Stimulated activated CD4-positive, alpha-beta T cell treated with anti-CD3 and anti-CD28 coated beads, Interleukin-1b, Interleukin-23, amount 100 ng/mL, for 24 hours (primary cell): Measurements from ENCODE around the gene TMEM52.
A peak's percentile ranks its signal among the peaks of the same experiment; 100 is the strongest.
"Not testable (repeated sequence)": the region's sequence is repeated elsewhere in the genome, so short reads cannot be mapped to it uniquely, and the experiment has no call there.

ENCODE experiments used
- DNase-seq, 4 experiments: peaks; one replicate each; pipeline ENCODE4 v3.0.0-alpha.2; 2020; ENCODE audit warnings: low read depth in 4 of 4, low spot score in 1 of 4

TMEM52 gene

DNA sequence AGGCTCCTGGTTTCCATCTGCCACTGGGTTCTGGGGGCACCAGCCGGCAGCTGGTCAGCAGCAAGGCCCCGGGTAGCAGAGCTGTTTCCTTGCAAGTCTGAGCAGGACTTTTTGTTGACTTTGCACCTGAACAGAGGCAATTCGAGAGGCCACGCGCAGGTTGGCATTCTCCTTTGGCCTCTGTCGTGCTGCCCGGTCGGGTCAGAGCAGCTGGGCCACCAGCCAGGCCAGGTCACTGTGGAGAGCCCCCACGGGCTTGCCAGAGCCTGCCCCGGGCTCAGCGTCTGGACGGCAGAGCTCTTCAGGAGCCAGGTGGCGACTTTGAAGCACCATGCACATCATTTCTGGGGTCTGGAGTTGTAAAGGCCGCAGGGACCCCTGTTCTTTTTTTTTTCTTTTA, 28.4 kb upstream of the TMEM52 start:
- no peak for DNase-seq

DNA sequence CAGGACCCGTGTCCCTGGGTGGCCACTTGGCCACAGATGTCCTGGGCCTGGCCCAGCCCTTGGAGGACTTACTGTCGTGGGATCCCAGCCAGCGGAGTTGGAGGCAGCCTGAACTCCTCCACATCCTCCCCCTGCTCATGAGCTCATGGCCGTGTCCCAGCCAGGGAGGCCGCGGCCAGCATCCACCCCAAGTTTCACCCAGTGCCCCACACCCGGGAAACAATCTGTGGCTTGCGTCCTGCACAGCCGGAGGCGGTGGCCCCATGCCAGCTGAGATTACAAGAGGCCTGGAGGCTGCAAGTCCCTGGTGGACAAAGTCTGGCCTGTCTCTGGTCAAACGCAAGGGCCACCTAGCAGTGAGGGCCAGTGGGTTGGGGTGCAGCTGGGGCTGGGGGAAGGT, 27.5 kb upstream of the TMEM52 start:
- DNase-seq: no peak

DNA sequence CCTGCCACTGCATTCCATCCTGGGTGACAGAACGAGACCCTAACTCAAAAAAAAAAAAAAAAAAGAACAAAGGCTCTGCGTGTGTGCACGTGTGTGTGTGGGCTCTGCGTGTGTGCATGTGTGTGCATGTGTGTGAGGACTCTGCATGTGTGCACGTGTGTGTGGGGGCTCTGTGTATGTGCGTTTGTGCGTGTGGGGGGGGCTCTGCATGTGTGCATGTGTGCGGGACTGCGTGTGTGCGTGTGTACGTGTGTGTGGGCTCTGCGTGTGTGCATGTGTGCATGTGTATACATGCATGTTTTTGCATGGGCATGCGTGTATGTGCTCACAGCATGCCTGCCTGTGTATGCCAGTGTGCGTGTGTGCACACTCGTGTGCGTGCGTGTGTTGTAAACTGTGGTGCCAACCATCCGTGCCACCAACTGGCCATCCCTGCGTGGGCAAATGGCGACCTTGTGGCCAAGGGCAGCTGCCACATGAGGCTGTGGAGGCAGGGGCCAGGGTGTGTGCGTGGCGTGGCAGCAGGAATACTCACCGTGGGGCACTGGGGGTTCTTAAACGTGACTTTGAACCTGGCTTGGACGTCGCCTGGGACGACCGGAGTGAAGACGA, 26.8 kb upstream of the TMEM52 start:
- no peak for DNase-seq

DNA sequence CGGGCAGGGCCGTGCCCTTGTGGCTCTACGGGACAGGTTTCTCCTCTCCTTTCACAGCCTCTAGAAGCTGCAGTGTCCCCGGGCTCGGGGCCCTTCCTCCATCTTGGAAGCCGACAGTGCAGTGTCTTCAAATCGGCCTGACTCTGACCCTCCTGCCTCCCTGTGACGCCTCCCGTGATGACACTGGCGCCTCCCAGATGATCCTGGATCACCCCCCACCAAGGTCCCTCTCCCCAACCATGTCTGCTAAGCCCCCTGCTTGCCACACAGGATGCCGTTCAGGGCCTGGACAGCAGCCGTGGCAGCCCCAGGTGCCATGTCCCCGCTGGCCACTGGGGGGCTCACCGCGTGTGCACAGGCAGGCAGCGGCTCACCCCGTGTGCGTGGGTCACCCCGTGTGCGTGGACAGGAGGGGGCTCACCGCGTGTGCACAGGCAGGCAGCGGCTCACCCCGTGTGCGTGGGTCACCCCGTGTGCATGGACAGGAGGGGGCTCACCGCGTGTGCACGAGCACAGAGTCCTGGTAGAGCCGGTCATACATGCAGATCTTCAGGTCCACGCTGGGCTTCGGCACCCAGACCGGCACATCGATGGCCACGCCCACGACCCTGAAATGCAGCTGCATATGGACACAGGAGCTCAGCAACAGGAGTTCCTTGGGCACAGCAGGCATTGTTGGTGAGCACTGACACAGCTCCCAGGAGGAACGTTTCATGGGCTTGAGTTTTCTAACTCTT, 24.9 kb upstream of the TMEM52 start:
- peak; percentile 21 to 46 (median 36) for DNase-seq

DNA sequence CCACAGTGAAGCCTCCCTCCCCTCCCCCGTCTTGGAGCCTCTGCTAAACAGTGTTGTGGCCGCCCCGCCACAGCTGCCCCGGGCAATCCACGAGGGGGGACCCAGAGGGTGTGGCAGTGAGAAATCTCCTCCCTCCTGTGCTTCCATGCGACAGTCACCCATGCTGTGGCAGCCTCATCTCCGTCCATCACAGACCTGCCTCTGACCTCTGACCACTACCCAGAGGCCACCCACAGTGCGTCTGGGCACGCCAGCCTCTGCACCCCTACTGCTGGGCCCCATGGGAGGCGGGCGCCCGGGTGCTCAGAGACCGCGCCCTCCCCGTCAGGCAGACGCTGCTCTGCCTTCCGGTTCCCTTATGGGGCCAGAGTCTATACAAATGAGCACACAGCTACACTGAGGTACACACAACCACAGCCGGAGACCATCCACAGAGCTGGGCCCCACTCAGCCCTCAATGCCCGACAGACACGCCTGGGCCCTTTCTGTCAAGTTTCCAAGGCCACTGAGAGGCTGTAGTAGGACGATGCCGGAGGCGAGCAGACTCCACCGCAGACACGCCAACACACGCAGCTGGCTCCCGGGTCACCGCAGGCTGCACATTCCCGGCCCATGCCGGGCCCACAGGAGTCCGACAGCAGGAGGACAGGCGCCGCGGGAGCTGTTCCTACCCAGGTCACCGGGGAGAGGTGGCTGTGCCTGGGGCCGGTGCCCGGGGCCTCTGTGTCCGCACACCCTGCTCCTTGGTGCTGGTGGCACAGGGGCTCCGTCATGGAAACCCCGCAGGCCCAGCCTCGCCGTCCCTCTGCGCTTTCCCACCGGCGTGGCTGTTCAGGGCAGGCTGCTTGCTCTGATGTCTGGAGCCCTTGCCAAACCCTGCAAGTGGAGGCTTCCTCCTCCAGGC, 23.9 kb upstream of the TMEM52 start:
- DNase-seq: no peak

DNA sequence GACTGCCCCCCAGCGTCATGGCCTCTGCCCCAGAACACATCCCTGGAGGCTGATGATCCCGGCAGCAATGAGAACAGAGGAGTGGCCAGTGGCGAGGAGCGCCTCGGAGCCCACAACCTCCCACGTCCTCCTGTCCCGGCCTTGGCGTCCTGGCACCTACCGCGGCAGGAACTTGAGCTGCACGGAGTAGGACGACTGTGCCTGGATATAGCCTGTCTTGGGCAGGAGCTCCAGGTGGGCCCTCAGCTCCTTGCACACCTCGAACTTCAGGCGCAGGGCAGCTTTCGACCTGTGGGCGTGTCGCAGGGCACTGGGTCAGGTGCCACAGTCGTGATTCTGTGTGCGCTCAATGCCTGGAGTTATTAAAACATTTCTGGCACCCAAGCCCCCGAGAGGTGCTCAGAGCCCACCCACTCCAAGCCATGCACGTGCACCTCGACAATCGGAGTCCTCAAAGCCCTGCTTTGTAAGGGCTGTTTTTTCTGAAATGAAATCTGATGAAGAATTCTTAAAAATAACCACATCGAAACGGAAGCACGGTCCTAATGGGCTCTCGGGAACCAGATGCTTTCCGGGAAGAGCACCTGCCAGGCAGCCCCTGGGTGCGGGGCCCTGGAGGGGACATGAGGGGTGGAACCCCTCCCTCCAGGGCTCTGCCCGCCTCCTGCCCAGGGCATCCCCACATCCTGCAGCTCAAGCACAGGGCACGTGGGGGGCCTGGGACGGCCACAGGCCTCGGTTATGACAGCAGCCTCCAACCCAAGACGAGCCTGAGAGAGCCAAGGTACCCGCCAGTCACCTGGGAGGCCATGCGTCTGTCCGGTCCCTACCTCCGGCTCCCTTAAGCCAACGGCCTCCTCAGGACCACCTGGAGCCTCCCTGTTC, 23.0 kb upstream of the TMEM52 start:
- no peak for DNase-seq

DNA sequence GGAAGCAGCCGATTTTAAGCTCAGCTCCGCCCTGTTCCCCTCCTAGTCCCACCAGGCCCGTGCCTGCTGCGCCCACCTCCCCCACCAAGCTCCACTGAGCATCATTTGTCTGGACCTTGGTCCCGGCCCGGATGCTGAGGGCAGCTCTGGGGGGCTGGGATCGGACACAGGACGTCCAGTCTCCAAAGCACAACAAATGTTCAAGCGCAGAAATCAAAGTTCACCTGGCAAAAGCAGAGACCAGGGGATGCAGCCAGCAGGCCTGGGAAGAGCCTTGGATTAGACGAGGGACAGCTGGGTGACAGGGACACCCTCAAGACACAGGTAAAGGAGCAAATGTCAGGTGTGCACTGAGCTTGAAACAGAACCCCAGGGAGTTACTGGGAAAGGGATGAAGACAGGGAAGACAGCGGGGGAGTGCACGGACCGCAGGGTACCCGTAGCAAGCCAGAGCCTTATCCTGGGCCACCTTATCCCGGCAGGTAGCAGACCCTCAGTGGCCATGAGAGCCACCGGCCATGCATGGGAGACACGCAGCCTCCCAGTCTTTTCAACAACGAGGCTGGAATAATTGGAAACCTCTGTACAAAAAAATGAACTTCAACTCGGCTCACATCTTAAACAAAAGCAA, 22.2 kb upstream of the TMEM52 start:
- no peak for DNase-seq

DNA sequence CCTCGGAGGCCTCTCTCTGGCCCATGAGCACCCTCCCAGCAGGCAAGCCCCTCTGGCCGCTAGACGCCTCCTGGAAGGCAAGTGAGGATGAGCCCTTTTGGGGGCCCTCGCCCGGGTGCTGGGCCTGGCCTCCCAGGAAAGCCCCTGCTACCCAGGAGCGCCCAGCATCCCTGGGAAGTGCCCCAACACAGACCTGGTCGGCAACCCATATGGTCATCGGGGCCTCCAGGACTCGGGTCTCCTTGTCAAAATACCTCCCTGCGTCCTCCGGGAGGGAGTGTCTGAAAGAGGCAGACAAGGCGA, 21.0 kb upstream of the TMEM52 start:
- DNase-seq: no peak

DNA sequence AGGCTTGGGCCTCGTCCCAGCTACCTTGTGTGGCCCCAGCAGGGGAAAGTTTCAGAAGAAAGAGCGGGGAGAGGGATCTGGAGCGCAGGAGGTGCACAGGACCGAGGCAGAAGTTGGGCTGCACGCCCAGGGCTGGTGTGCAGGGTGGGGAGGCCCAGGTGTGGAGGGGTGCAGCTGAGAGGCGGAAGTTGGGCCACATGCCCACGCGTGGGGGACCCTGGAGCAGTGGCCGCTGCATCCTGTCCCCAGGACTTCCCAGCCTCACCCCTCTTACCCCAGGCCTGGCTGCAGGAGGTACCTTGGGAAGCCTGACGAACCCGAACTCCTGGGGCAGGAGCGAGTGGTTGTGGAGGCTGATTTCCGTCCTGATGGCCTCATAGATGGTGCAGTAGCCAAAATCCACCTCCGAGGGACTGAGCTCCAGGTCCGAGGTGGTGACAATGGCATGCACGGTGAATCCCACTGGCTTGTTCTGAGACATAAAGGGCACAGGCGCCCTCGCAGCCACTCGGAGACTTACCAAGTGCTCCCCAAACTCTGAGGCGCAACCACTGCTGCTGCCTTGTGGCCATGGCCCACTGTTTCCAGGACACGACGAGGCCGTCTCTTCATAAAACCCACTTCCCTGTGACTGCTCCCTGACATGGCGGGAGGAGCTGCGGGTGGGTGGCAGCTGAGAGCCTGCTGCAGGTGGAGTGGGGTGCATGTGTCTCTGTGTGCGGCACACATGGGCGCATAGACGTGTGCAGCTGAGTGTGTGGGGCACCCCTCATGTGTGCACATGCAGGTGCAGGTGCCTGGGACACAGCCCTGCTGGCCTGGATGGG, 20.4 kb upstream of the TMEM52 start:
- no peak for DNase-seq

DNA sequence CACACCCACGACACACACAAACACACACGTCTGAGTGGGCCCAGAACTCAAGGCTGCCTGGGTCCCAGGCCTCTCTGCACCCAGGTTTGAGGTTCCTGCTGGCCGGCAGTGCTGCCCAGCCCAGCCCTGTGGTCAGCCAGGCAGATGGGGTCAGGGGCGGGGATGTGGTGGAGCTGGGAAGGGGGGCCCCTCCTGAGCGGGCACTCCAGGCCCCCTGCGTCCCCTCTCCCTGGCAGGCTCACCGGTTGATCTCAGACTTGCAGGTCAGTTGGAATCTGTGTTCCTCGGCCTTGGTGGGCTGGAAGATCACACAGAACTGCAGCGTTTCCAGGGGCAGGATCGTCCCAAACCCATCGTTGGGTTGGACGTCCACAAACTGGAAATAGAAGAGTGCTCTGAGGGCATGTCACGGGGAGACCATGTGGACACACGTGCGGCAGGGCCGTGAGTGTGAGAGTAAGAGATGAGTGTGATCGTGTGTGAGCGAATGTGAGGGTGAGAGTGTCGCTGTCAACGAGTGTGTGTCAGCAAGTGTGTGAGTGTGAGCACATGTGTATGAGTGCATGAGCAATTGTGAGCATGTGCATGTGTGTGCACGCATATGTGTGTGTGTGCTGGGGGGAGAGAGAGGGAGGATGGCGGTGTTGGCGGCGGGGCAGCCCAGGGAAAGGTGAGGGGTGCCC, 19.7 kb upstream of the TMEM52 start:
- no peak for DNase-seq

DNA sequence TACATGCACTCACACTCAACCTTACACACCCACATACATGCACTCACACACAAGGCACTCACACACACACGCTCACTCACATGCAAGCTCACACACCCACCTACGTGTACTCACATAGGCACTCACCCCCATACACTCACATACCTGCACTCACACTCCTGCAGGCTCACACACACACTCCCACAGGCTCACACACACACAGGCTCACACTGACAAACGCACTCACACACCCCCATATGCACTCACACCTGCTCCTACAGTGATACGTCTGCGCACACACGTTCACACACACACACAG, 19.1 kb upstream of the TMEM52 start:
- no peak for DNase-seq

DNA sequence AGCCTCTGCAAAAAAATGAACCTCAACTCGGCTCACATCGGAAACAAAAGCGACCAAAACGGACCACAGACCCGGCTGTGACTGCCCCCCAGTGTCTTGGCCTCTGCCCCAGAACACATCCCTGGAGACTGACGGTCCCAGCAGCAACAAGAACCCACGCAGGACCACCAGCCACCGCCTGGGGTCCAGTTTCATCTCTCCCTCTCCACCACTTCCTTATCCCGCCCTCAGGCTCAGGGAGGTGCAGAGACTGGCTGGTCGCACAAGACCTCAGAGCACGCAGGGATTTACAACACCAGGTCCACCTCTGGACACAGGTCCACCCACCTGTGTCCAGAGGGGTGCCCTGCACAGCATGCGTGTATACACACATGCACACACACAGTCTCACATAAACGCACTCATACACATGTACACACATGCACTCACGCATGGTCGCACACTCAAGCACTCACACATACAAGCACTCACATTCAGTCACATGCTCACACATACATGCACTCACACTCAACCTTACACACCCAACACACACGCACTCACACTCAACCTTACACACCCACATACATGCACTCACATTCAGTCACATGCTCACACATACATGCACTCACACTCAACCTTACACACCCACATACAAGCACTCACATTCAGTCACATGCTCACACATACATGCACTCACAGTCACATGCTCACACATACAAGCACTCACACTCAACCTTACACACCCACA, 18.6 kb upstream of the TMEM52 start:
- DNase-seq: no peak

DNA sequence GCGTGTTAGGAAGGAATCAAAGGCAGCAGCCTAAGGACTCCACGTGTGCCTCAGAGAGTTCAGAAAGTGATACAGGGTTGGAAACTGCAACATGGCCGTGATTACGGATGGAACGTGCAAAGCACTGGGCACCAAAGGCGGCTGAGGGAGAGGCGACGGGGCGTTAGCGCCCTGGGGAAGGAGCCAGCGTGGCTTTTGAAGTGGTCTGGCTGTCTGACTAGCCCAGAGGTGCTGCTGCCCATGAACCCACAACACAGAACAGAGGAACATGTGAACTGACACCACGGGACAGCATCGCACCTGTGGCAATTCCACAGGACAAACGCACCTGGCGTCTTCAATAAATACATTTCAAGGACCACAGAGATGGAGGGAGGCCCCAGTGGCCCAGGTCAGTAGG, 18.0 kb upstream of the TMEM52 start:
- no peak for DNase-seq

DNA sequence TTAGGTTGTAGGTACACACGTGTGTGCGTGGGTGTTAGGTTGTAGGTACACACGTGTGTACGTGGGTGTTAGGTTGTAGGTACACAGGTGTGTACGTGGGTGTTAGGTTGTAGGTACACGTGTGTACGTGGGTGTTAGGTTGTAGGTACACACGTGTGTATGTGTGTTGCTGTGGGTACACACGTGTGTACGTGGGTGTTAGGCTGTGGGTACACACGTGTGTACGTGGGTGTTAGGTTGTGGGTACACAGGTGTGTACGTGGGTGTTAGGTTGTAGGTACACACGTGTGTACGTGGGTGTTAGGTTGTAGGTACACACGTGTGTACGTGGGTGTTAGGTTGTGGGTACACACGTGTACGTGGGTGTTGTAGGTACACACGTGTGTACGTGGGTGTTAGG, 15.8 kb upstream of the TMEM52 start:
- DNase-seq: not testable (repeated sequence)

DNA sequence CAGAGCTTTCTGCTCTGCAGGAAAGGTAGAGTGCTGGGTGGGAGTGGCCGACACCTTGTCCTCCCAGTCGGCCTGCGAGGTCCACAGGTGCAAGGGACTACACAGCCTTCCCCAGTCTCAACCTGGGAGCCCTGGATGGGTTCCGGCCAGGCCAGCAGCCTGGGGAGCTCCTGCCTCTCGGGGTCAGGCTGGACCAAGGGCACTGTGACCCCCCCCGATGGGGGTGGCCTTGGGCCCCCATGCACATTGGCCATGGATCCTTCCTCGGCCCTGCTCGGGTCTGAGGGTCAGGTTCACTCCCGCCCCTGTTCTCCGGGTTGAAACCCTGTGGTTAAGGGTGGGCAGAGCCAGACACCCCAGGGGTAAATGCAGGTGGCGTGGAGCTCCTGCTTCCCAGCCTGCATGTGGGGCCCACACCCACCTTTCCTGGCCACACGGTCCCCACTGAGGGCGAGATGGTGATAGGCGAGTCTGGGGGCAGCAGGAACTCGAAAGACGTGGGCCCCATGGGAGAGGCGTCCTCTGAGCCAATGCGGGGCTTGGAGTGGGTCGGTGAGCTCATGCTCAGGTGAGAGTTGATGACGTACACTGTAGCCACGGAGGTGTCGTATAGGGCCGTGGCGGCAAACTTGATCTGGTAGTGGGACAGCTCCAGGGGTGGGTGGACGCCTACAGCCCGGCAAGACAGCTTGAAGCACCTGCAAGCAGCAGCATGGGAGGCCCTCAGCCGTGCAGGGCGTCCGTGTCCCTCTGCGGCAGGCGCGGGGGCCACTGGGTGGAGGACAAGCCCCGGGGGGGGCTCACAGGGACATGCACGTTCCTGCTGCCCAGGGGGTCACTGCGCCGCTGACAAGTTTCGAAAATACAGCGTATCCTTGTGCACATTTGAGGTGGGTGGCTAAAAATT, 10.8 kb upstream of the TMEM52 start:
- DNase-seq: no peak

DNA sequence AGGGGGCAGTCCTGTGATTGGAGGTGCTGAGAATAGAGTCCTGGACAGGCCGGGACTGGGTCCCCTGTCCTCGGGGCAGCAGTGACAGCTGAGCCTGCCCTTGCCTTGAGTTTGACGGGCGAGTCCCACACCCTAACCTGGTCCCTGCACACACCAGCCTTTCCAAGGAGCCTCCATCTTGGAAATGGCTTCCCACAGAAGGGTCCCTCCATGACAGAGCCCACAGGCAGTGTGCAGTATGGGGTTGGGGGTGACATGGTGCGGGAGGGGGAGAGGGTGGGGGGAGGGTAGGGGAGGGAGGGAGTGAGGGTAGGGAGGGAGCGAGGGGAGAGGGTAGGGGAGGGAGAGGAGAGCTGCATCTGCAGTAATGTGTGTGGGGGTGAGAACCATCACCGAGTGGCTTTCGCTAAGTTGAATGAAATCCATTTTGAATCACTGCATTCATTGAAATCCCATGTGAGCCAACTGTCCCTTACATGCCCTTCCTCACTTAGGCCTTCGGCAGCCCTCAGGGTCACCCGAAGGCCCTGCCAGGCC, 10.1 kb upstream of the TMEM52 start:
- DNase-seq: no peak

DNA sequence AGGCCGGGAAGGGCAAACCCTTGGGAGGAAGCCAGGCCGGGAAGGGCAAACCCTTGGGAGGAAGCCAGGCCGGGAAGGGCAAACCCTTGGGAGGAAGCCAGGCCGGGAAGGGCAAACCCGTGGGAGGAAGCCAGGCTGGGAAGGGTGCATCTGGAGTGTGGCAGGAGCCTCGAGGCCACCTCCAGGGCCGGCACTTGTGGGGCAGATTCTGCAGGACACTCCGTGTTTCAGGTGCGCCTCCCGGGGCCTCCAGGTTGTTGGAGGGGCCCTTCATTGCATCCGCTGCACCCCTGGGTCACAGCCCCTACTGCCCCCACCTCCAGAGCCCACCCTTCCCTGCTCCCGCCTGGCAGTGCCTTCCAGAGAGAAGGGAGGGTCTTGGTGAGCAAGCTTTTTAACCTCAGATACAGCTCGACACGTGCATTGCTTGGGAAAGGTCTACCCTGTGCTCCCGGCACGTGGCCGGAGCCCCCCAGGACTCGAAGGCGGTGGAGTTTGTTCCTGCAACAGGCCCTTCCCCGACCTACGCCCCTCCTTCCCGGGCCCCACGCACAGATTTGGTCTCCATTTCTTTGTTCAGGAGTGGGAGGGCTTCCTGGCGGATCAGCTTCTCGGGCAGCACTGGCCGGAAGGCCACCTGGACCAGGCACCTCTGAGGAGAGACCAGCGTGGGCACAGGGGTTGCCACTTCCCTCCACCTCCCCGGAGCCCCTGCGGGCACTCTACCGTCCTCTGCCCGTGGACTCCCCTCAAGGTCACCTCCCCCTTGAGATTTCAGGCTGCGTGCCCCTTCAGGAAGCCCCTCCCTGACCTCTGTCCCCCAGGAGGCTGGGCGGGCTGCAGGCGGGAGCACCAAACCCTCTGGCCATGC, 9.4 kb upstream of the TMEM52 start:
- DNase-seq: no peak
